ENCODE data around the gene RIPOR2. TPM values are rescaled to one million over a fixed set of nuclear protein-coding genes. Genes with fewer than 3 reads are reported as not detected.
"Not testable (repeated sequence)": the region's sequence is repeated elsewhere in the genome, so short reads cannot be mapped to it uniquely, and the experiment has no call there.

RIPOR2 gene
- polyA plus RNA-seq, 2 donors: 0.41 to 0.61 TPM

DNA sequence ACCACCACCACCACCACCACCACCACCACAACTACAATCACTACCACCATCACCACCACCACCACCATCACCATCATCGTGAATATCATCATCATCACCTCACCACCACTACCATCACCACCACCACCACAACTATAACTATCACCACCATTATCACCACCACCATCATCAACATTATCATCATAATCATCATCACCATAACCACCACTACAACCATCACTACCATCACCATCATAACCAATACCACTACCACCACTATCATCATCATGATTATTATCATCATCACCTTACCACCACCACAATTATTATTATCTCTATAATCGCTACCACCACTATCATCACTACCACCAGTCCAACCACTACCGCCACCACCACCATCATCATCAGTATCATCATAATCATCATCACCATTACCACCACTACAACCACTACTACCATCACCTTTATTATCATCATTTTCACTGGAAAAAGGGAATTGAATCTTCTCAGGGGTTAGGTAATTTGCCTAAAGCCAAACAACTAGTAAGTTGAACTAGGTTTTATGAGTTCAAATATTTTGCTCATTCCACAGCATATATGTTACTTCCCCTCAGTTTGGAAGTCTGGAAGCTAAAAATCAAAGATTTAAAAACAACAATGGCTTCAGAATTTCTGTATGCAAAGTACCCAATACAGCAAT is 8.3 kb downstream of the RIPOR2 start:
- Histone ChIP-seq H3K36me3 (ENCODE audit: control insufficient read depth in 2 of 2, insufficient read depth in 2 of 2, low read length in 1 of 2) (no peaks in the 10 kb centered on the region), H3K27me3 (ENCODE audit: control insufficient read depth in 1 of 2, insufficient read depth in 2 of 2, low read length in 2 of 2) (no peaks in the 10 kb centered on the region), H3K4me1 (ENCODE audit: control insufficient read depth in 2 of 2, insufficient read depth in 2 of 2, low read length in 1 of 2) (no peaks in the 10 kb centered on the region), H3K27ac (ENCODE audit: low read depth in 2 of 2, low read length in 1 of 2) (no peak overlapping the region), H3K9me3 (ENCODE audit: control insufficient read depth in 2 of 2, insufficient read depth in 1 of 2, low read depth in 1 of 2, low read length in 1 of 2) (no peaks in the 10 kb centered on the region), H3K4me3 (ENCODE audit: low read depth in 1 of 2, low read length in 2 of 2) (no peak overlapping the region)
- 88 to 90% methylated on average over 3 of the region's 3 CpGs for WGBS, 2 donors

DNA sequence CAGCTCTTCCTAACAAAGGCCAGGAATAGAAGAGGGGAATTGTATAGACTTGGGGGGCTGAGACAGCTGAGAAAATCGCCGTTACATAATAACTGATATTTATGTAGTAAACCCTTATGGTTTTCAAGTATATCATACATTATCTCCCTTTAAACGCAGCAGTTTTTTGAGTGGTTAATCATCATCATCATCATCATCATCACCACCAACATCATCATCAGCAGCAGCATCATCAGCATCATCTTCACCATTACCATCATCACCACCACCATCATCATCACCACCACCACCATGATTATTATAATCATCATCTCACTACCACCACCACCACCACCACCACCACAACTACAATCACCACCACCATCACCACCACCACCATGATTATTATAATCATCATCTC is 9.1 kb downstream of the RIPOR2 start:
- not testable (repeated sequence) for H3K27ac ChIP-seq (ENCODE audit: low read depth in 2 of 2, low read length in 1 of 2); H3K4me1 ChIP-seq (ENCODE audit: control insufficient read depth in 2 of 2, insufficient read depth in 2 of 2, low read length in 1 of 2); H3K27me3 ChIP-seq (ENCODE audit: control insufficient read depth in 1 of 2, insufficient read depth in 2 of 2, low read length in 2 of 2); H3K36me3 ChIP-seq (ENCODE audit: control insufficient read depth in 2 of 2, insufficient read depth in 2 of 2, low read length in 1 of 2); H3K4me3 ChIP-seq (ENCODE audit: low read depth in 1 of 2, low read length in 2 of 2); H3K9me3 ChIP-seq (ENCODE audit: control insufficient read depth in 2 of 2, insufficient read depth in 1 of 2, low read depth in 1 of 2, low read length in 1 of 2)
- WGBS, 2 donors: 90% methylated on average over 3 of the region's 3 CpGs

DNA sequence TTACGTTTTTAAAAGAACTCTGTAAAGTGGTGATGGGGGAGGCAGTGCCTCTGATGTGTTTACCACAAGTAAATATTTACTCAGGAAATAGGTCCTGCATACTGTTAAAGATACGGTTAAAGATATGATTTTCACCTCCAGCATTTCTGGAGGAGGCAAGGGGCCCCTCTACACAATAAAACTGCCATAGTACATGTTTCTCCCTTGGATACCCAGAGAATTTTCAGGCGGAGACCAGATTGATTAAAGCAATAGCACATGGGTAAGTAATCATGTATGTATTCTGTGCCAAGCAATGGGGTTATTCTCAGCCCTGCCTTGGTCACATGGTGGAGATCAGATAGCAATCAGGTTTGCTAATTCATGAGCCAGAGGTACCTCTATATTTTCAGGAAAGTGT is 9.6 kb downstream of the RIPOR2 start:
- Histone ChIP-seq H3K4me1 (ENCODE audit: control insufficient read depth in 2 of 2, insufficient read depth in 2 of 2, low read length in 1 of 2) (no peaks in the 10 kb centered on the region), H3K27ac (ENCODE audit: low read depth in 2 of 2, low read length in 1 of 2) (no peak overlapping the region)
- WGBS, 2 donors: 49 to 72% methylated on average over 3 of the region's 3 CpGs

DNA sequence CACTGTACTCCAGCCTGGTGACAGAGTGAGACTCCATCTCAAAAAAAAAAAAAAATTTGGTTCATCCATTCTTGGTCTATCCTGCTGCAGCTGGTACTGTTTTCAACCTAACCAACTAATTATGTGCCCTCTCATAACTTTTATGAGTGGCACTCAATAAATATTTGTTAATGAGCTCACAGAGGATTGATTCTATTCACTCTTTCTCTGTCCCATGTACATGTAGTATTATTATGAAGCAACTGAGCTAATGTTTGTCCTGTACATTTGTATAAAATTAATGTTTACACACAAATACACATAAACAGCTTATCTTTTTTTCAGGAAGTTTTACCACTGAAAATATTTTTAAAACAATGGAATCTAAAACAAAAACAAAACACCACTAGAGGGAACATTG is 10.1 kb downstream of the RIPOR2 start:
- Histone ChIP-seq H3K27me3 (ENCODE audit: control insufficient read depth in 1 of 2, insufficient read depth in 2 of 2, low read length in 2 of 2) (no peaks in the 10 kb centered on the region), H3K9me3 (ENCODE audit: control insufficient read depth in 2 of 2, insufficient read depth in 1 of 2, low read depth in 1 of 2, low read length in 1 of 2) (no peaks in the 10 kb centered on the region), H3K36me3 (ENCODE audit: control insufficient read depth in 2 of 2, insufficient read depth in 2 of 2, low read length in 1 of 2) (no peaks in the 10 kb centered on the region), H3K27ac (ENCODE audit: low read depth in 2 of 2, low read length in 1 of 2) (no peak overlapping the region), H3K4me1 (ENCODE audit: control insufficient read depth in 2 of 2, insufficient read depth in 2 of 2, low read length in 1 of 2) (no peaks in the 10 kb centered on the region), H3K4me3 (ENCODE audit: low read depth in 1 of 2, low read length in 2 of 2) (no peak overlapping the region)

More for the DNA sequence above, 9.6 kb downstream of the RIPOR2 start:
- Histone ChIP-seq H3K4me3 (ENCODE audit: low read depth in 1 of 2, low read length in 2 of 2) (no peak overlapping the region), H3K9me3 (ENCODE audit: control insufficient read depth in 2 of 2, insufficient read depth in 1 of 2, low read depth in 1 of 2, low read length in 1 of 2) (no peaks in the 10 kb centered on the region), H3K36me3 (ENCODE audit: control insufficient read depth in 2 of 2, insufficient read depth in 2 of 2, low read length in 1 of 2) (no peaks in the 10 kb centered on the region), H3K27me3 (ENCODE audit: control insufficient read depth in 1 of 2, insufficient read depth in 2 of 2, low read length in 2 of 2) (no peaks in the 10 kb centered on the region)

DNA sequence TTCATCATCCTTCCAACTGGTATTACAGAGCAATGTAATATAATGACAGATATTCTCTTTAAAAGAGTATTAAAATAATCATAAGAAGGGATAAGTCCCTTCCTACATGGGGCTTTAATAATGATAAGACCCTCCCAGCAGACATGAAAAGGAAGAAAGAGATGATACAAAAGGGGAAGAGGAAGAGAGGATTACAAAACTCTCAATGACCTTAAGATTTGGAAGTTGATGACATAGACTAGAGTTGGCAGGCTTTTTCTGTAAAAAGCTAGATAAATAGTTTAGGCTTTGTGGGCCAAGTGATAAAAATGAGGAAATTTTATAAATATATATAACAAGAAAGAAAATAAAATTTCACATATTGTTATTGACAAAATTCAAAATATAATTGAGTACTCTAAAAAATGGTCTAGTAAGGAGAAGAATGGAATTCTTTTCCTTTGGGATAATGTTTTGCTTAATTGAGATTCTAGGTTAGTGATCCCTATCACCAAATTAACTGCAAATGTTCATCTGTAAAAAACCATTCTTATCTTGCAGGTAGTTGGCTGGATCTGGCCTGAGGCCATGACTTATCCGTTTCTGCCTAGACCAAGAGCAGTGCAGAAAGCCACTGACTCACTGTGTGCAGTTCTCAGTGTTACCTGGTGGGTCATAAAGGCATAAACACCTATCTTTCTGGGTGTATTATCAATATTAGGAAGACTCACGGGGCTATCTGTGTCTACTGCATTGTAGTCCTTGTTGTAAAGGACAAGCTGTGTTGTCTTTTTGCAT is 11.0 kb downstream of the RIPOR2 start:
- WGBS, 2 donors: 69 to 70% methylated on average over 2 of the region's 2 CpGs
- H3K27me3 ChIP-seq (ENCODE audit: control insufficient read depth in 1 of 2, insufficient read depth in 2 of 2, low read length in 2 of 2): no peaks in the 10 kb centered on the region
- H3K9me3 ChIP-seq (ENCODE audit: control insufficient read depth in 2 of 2, insufficient read depth in 1 of 2, low read depth in 1 of 2, low read length in 1 of 2): no peaks in the 10 kb centered on the region
- H3K4me3 ChIP-seq (ENCODE audit: low read depth in 1 of 2, low read length in 2 of 2): no peak overlapping the region
- no peak overlapping the region for H3K27ac ChIP-seq (ENCODE audit: low read depth in 2 of 2, low read length in 1 of 2)
- no peaks in the 10 kb centered on the region for H3K36me3 ChIP-seq (ENCODE audit: control insufficient read depth in 2 of 2, insufficient read depth in 2 of 2, low read length in 1 of 2)
- H3K4me1 ChIP-seq (ENCODE audit: control insufficient read depth in 2 of 2, insufficient read depth in 2 of 2, low read length in 1 of 2): no peaks in the 10 kb centered on the region

DNA sequence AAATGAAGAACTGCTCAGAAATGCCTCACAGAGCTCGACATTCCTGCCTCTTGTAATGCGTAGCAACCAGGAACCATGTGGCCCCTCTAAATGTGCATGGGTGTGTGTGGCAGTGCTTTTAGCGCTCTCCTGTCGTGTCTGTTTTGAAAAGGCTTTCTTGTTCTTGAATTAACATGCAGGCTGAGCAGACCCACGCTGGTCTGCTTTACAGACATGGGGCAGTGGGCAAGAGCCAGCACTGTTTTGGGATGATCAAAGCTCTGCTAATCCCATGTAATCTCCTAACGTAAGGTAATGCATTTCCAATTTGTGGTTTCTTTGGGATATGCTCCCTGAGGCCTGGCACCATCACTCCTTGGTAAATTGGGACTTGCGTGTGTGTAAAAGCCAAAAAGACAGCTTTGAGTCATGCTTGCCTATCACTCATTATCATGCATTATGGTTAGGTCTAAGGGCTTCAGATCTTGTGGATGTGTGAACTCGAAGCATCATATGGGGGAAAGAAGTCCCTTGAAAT is 11.8 kb downstream of the RIPOR2 start:
- no peaks in the 10 kb centered on the region for H3K36me3 ChIP-seq (ENCODE audit: control insufficient read depth in 2 of 2, insufficient read depth in 2 of 2, low read length in 1 of 2)
- 61 to 72% methylated on average over 8 of the region's 8 CpGs for WGBS, 2 donors

DNA sequence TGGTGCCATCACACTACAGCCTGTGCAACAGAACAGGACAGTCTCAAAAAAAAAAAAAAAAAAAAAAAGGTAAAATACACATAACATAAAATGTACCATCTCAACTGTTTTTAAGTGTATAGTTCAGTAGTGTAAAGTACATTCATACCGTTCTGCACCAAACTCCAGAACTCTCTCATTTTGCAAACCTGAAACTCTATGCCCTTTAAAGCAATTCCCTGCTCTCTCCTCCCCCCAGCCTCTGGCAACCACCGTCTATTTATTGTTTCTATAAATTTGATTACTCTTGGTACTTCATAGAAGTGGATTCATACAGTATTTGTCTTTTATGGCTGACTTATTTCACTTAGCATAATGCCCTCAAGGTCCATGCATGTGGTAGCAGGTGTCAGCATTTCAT is 12.9 kb downstream of the RIPOR2 start:
- Histone ChIP-seq H3K27me3 (ENCODE audit: control insufficient read depth in 1 of 2, insufficient read depth in 2 of 2, low read length in 2 of 2) (no peaks in the 10 kb centered on the region), H3K9me3 (ENCODE audit: control insufficient read depth in 2 of 2, insufficient read depth in 1 of 2, low read depth in 1 of 2, low read length in 1 of 2) (no peaks in the 10 kb centered on the region), H3K27ac (ENCODE audit: low read depth in 2 of 2, low read length in 1 of 2) (no peak overlapping the region), H3K36me3 (ENCODE audit: control insufficient read depth in 2 of 2, insufficient read depth in 2 of 2, low read length in 1 of 2) (no peaks in the 10 kb centered on the region), H3K4me3 (ENCODE audit: low read depth in 1 of 2, low read length in 2 of 2) (no peak overlapping the region), H3K4me1 (ENCODE audit: control insufficient read depth in 2 of 2, insufficient read depth in 2 of 2, low read length in 1 of 2) (peaks cover 0 to 3% of the 10 kb centered on the region in 2 donors)
- 58 to 67% methylated on average over 2 of the region's 2 CpGs for WGBS, 2 donors

More for the DNA sequence above, 11.8 kb downstream of the RIPOR2 start:
- Histone ChIP-seq H3K9me3 (ENCODE audit: control insufficient read depth in 2 of 2, insufficient read depth in 1 of 2, low read depth in 1 of 2, low read length in 1 of 2) (no peaks in the 10 kb centered on the region), H3K27ac (ENCODE audit: low read depth in 2 of 2, low read length in 1 of 2) (no peak overlapping the region), H3K4me1 (ENCODE audit: control insufficient read depth in 2 of 2, insufficient read depth in 2 of 2, low read length in 1 of 2) (peaks cover 0 to under 1% of the 10 kb centered on the region in 2 donors), H3K4me3 (ENCODE audit: low read depth in 1 of 2, low read length in 2 of 2) (no peak overlapping the region), H3K27me3 (ENCODE audit: control insufficient read depth in 1 of 2, insufficient read depth in 2 of 2, low read length in 2 of 2) (no peaks in the 10 kb centered on the region)

DNA sequence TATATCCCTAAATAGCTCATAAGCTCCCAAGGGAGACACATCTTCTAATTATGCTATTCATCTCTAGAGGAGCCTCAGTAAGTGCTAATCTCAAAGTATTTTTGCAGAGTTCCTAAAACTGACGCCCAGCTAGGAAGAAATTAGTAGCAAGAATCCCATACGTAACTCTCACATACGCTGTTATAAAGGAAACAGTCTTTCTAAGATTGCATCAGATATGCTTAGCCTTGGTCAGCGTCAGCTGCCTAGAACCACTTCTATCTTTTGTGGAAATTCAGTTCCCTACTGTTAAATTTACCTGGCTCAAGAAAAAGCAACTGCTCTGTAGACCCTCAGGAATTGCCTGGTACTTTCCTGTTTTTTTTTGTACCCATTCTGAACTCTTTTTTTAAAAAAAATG is 13.6 kb downstream of the RIPOR2 start:
- Histone ChIP-seq H3K36me3 (ENCODE audit: control insufficient read depth in 2 of 2, insufficient read depth in 2 of 2, low read length in 1 of 2) (no peaks in the 10 kb centered on the region), H3K27me3 (ENCODE audit: control insufficient read depth in 1 of 2, insufficient read depth in 2 of 2, low read length in 2 of 2) (no peaks in the 10 kb centered on the region), H3K27ac (ENCODE audit: low read depth in 2 of 2, low read length in 1 of 2) (no peak overlapping the region), H3K4me1 (ENCODE audit: control insufficient read depth in 2 of 2, insufficient read depth in 2 of 2, low read length in 1 of 2) (peaks cover 0 to 3% of the 10 kb centered on the region in 2 donors), H3K4me3 (ENCODE audit: low read depth in 1 of 2, low read length in 2 of 2) (no peak overlapping the region), H3K9me3 (ENCODE audit: control insufficient read depth in 2 of 2, insufficient read depth in 1 of 2, low read depth in 1 of 2, low read length in 1 of 2) (no peaks in the 10 kb centered on the region)
- WGBS, 2 donors: 85 to 89% methylated on average over 4 of the region's 4 CpGs

DNA sequence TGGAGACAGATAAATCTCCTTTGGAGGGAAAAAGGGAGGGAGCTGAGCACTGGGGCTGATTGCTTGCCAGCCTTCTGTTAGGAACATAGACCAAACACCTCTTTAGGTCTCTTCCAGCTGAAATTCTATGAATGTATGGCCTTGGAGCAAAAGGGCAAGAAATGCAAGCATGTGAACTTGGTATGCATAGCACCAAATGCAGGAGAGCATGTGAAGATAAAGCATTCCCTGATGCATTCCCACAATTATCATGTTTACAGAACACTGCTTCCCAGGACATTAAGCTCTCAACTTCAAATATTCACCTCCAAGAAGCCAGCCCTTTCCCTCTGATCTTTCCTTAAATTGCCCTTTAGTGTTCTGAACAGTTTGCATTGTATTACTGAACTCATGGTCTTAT is 15.6 kb downstream of the RIPOR2 start:
- Histone ChIP-seq H3K27ac (ENCODE audit: low read depth in 2 of 2, low read length in 1 of 2) (no peak overlapping the region), H3K4me3 (ENCODE audit: low read depth in 1 of 2, low read length in 2 of 2) (no peak overlapping the region), H3K4me1 (ENCODE audit: control insufficient read depth in 2 of 2, insufficient read depth in 2 of 2, low read length in 1 of 2) (peaks cover 0 to 3% of the 10 kb centered on the region in 2 donors), H3K9me3 (ENCODE audit: control insufficient read depth in 2 of 2, insufficient read depth in 1 of 2, low read depth in 1 of 2, low read length in 1 of 2) (no peaks in the 10 kb centered on the region), H3K36me3 (ENCODE audit: control insufficient read depth in 2 of 2, insufficient read depth in 2 of 2, low read length in 1 of 2) (no peaks in the 10 kb centered on the region), H3K27me3 (ENCODE audit: control insufficient read depth in 1 of 2, insufficient read depth in 2 of 2, low read length in 2 of 2) (no peaks in the 10 kb centered on the region)
